Measurements from ENCODE around the gene EMC6.

Gene EMC6

DNA sequence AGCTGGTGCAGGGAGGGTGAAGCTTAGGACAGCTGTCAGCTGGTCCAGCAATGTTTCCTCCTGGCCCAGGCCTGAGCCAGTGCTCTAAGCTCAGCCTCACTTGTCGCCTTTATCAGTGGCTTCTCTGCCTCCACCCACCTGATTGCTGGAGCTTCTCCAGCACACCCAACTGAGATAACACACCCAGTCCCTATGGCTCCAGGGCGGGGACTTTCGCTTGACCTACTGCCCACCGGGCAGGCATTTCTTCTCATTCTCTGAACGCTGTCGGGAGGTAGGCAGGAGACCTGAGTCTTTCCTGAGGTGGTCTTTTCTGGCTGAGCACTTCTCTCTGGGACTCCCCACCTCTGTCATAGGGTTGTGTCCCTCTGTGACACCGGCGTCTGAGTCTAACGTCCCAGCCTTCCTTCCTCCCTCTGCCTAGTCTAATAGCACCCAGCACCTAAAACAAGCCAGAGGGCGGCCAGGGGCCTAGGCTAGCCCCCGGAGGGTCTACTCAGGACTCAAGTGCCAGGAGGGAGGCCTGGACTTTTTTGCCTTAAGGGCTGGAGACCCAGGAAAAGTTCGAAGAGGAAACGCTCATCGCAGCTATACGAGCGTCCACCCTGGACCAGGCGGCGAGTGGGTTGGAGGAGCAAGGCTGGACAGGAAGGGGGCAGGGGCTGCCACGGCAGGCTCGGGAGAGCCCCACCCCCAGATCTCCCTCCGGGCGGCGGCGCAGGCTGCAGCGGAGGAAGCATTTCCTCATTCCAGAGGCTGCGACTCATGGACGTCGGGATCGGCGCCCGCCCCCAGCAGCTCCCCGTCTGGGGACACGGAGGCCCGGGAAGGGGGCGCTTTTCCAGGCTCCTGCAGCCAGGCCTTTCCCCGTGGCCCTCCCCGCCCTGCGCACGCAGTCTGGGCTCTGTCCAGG is 990 bp upstream of the EMC6 start:
- TF ChIP-seq, protein P1, sequence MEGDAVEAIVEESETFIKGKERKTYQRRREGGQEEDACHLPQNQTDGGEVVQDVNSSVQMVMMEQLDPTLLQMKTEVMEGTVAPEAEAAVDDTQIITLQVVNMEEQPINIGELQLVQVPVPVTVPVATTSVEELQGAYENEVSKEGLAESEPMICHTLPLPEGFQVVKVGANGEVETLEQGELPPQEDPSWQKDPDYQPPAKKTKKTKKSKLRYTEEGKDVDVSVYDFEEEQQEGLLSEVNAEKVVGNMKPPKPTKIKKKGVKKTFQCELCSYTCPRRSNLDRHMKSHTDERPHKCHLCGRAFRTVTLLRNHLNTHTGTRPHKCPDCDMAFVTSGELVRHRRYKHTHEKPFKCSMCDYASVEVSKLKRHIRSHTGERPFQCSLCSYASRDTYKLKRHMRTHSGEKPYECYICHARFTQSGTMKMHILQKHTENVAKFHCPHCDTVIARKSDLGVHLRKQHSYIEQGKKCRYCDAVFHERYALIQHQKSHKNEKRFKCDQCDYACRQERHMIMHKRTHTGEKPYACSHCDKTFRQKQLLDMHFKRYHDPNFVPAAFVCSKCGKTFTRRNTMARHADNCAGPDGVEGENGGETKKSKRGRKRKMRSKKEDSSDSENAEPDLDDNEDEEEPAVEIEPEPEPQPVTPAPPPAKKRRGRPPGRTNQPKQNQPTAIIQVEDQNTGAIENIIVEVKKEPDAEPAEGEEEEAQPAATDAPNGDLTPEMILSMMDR (conservative IDR thresholded peaks at IDR 0.05; ENCODE audit: low read depth, low read length), result no peak
- peaks cover 21% of the 10 kb centered on the region for H3K79me2 ChIP-seq (ENCODE audit: insufficient read depth, low read depth)
- H2AFZ ChIP-seq (ENCODE audit: low read depth), result peak overlapping the region; percentile 44; the same call in 1 of the 2 replicates
- H3K27ac ChIP-seq, result no peak overlapping the region
- no peaks in the 10 kb centered on the region for H3K27me3 ChIP-seq (ENCODE audit: insufficient read depth, low read depth)
- H3K4me1 ChIP-seq (ENCODE audit: low read depth, poor library complexity, severe bottlenecking), result peaks cover 11% of the 10 kb centered on the region
- H4K20me1 ChIP-seq (ENCODE audit: insufficient read depth), result no peaks in the 10 kb centered on the region
- peak overlapping the region; percentile 30; the same call in 1 of the 2 replicates for H3K9ac ChIP-seq
- no peak overlapping the region for H3K4me3 ChIP-seq (IDR thresholded peaks at IDR 0.05; ENCODE audit: insufficient read depth, low read depth, low read length)
- H3K4me2 ChIP-seq, result peak overlapping the region; percentile 60
- no peaks in the 10 kb centered on the region for H3K36me3 ChIP-seq (ENCODE audit: insufficient read depth)

DNA sequence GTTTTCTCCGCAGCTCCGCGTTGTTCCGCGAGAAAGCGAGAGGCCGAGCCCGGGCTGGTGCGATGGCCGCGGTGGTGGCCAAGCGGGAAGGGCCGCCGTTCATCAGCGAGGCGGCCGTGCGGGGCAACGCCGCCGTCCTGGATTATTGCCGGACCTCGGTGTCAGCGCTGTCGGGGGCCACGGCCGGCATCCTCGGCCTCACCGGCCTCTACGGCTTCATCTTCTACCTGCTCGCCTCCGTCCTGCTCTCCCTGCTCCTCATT is 404 bp downstream of the EMC6 start:
- Histone ChIP-seq H4K20me1 (ENCODE audit: insufficient read depth) (no peaks in the 10 kb centered on the region), H3K36me3 (ENCODE audit: insufficient read depth) (no peaks in the 10 kb centered on the region), H3K4me2 (peak overlapping the region; percentile 76), H3K27ac (peak overlapping the region; percentile 43; the same call in 1 of the 2 replicates), H3K27me3 (ENCODE audit: insufficient read depth, low read depth) (no peaks in the 10 kb centered on the region), H3K4me1 (ENCODE audit: low read depth, poor library complexity, severe bottlenecking) (peaks cover 11% of the 10 kb centered on the region), H3K9ac (peak overlapping the region; percentile 58; the same call in 1 of the 2 replicates), H3K79me2 (ENCODE audit: insufficient read depth, low read depth) (peaks cover 21% of the 10 kb centered on the region), H2AFZ (ENCODE audit: low read depth) (peak overlapping the region; percentile 57; the same call in 1 of the 2 replicates), H3K4me3 (IDR thresholded peaks at IDR 0.05; ENCODE audit: insufficient read depth, low read depth, low read length) (no peak overlapping the region)
- TF ChIP-seq, protein P1 (conservative IDR thresholded peaks at IDR 0.05; ENCODE audit: low read depth, low read length), result no peak

DNA sequence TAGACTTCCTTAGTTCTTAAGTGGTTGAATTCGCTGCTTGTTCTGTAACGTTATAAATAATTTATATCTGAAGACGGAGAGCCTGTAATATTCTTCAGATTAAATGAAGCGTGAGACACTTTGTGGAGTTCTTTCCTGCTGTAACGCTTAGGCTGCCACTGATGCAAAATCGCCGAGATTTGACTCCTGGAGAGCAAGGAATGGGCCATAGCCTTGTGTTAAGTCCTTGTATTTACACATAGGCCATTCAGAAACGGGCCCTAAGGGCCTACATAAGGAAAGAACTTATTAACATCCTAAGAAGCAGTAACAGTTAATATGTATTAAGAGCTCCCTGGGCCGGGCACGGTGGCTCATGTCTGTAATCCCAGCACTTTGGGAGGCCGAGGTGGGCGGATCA is 936 bp downstream of the EMC6 start:
- H4K20me1 ChIP-seq (ENCODE audit: insufficient read depth), result no peaks in the 10 kb centered on the region
- no peaks in the 10 kb centered on the region for H3K27me3 ChIP-seq (ENCODE audit: insufficient read depth, low read depth)
- peaks cover 21% of the 10 kb centered on the region for H3K79me2 ChIP-seq (ENCODE audit: insufficient read depth, low read depth)
- peak overlapping the region; percentile 58; the same call in 1 of the 2 replicates for H3K9ac ChIP-seq
- H2AFZ ChIP-seq (ENCODE audit: low read depth), result no peak overlapping the region
- no peak overlapping the region; the same call in 1 of the 2 replicates for H3K27ac ChIP-seq
- TF ChIP-seq, protein P1 (conservative IDR thresholded peaks at IDR 0.05; ENCODE audit: low read depth, low read length), result no peak
- peaks cover 11% of the 10 kb centered on the region for H3K4me1 ChIP-seq (ENCODE audit: low read depth, poor library complexity, severe bottlenecking)
- H3K36me3 ChIP-seq (ENCODE audit: insufficient read depth), result no peaks in the 10 kb centered on the region
- H3K4me2 ChIP-seq, result peak overlapping the region; percentile 76
- no peak overlapping the region for H3K4me3 ChIP-seq (IDR thresholded peaks at IDR 0.05; ENCODE audit: insufficient read depth, low read depth, low read length)

DNA sequence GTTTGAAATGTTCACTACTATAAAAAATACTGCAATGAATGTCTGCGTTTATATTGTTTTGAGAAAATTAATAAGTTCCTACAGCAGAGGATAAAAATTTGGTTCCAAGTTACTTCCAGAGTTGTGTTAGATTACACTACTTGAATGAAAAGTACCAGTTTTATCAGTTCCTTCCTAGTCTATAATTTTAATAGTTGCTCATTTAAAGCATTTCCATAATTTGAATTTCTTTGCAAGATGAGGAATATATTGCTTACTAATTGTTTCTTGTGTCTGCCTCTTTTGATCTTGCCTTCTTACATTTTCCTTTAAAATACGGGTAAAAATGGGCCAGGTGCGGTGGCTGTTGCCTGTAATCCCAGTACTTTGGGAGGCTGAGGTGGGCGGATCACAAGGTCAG is 4.0 kb downstream of the EMC6 start:
- Histone ChIP-seq H3K4me2 (no peak overlapping the region), H3K27me3 (ENCODE audit: insufficient read depth, low read depth) (no peaks in the 10 kb centered on the region), H3K27ac (no peak overlapping the region), H3K4me3 (IDR thresholded peaks at IDR 0.05; ENCODE audit: insufficient read depth, low read depth, low read length) (no peak overlapping the region), H3K9ac (no peak overlapping the region), H4K20me1 (ENCODE audit: insufficient read depth) (no peaks in the 10 kb centered on the region), H3K79me2 (ENCODE audit: insufficient read depth, low read depth) (peaks cover 21% of the 10 kb centered on the region), H3K36me3 (ENCODE audit: insufficient read depth) (no peaks in the 10 kb centered on the region), H3K4me1 (ENCODE audit: low read depth, poor library complexity, severe bottlenecking) (peaks cover 8% of the 10 kb centered on the region), H2AFZ (ENCODE audit: low read depth) (no peak overlapping the region)
- TF ChIP-seq, protein P1 (conservative IDR thresholded peaks at IDR 0.05; ENCODE audit: low read depth, low read length), result no peak

Data from KMS-11 (cell line).